Measurements from ENCODE around the gene ITGB3BP. TPM values are rescaled to one million over a fixed set of nuclear protein-coding genes. Genes with fewer than 3 reads are reported as not detected.

The ITGB3BP gene
- polyA plus RNA-seq, 2 of the 4 experiments (the other 2 are of a cell fraction), result 31.6 to 45.8 TPM

GRCh38 chr1:63435161-63435560 is 87.9 kb downstream of the ITGB3BP start (continued):
- TF ChIP-seq, protein P1, sequence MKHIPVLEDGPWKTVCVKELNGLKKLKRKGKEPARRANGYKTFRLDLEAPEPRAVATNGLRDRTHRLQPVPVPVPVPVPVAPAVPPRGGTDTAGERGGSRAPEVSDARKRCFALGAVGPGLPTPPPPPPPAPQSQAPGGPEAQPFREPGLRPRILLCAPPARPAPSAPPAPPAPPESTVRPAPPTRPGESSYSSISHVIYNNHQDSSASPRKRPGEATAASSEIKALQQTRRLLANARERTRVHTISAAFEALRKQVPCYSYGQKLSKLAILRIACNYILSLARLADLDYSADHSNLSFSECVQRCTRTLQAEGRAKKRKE (CRISPR knock-in tag; IDR thresholded peaks at IDR 0.05; ENCODE audit: low read depth), result no peak
- TF ChIP-seq HEYL (CRISPR knock-in tag; IDR thresholded peaks at IDR 0.05) (no peak), KDM1A (IDR thresholded peaks at IDR 0.05; ENCODE audit: low read depth) (no peak)

DNA sequence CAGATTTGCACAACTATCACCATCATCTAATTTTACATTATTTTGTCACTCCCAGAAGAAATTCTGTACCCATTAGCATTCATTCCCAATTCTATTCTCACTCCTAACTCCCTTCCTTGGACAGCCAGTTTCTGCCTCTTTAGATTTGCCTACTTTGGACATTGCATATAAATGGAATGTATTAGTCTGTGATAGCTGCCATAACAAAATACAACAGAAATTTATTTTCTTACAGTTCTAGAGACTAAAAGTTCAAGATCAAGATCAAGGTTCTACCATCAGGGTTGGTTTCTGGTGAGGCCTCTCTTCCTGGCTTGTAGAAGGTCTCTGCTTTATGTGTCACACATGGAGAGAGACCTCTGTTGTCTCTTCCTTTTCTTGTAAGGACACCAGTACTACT is 93.7 kb downstream of the ITGB3BP start:
- no peak overlapping the region for H3K27ac ChIP-seq
- DNase-seq (ENCODE audit: low read depth in 1 of 2, low spot score in 1 of 2) (no peak), ATAC-seq (no peak), FAIRE-seq (no peak)
- H3K9me3 ChIP-seq, result 0 out of 3 replicates have a peak, but pooled peaks cover 9% of the 10 kb centered on the region
- no peak overlapping the region for H3K4me3 ChIP-seq
- POLR2A ChIA-PET, result no interaction called here
- no peaks in the 10 kb centered on the region for H3K4me1 ChIP-seq
- CTCF ChIA-PET, result no interaction called here
- no peak overlapping the region for H3K4me2 ChIP-seq
- no peak for TF ChIP-seq ESRRA (IDR thresholded peaks at IDR 0.05; ENCODE audit: borderline replicate concordance, low read length)
- TF ChIP-seq, protein P2, sequence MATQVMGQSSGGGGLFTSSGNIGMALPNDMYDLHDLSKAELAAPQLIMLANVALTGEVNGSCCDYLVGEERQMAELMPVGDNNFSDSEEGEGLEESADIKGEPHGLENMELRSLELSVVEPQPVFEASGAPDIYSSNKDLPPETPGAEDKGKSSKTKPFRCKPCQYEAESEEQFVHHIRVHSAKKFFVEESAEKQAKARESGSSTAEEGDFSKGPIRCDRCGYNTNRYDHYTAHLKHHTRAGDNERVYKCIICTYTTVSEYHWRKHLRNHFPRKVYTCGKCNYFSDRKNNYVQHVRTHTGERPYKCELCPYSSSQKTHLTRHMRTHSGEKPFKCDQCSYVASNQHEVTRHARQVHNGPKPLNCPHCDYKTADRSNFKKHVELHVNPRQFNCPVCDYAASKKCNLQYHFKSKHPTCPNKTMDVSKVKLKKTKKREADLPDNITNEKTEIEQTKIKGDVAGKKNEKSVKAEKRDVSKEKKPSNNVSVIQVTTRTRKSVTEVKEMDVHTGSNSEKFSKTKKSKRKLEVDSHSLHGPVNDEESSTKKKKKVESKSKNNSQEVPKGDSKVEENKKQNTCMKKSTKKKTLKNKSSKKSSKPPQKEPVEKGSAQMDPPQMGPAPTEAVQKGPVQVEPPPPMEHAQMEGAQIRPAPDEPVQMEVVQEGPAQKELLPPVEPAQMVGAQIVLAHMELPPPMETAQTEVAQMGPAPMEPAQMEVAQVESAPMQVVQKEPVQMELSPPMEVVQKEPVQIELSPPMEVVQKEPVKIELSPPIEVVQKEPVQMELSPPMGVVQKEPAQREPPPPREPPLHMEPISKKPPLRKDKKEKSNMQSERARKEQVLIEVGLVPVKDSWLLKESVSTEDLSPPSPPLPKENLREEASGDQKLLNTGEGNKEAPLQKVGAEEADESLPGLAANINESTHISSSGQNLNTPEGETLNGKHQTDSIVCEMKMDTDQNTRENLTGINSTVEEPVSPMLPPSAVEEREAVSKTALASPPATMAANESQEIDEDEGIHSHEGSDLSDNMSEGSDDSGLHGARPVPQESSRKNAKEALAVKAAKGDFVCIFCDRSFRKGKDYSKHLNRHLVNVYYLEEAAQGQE (IDR thresholded peaks at IDR 0.05), result no peak
- no peak for TF ChIP-seq RFX5 (IDR thresholded peaks at IDR 0.05)
- TF ChIP-seq, protein P3, sequence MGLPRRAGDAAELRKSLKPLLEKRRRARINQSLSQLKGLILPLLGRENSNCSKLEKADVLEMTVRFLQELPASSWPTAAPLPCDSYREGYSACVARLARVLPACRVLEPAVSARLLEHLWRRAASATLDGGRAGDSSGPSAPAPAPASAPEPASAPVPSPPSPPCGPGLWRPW (IDR thresholded peaks at IDR 0.05), result no peak
- no peak for TF ChIP-seq SREBF2 (IDR thresholded peaks at IDR 0.05)
- TF ChIP-seq RNF2 (IDR thresholded peaks at IDR 0.05; ENCODE audit: borderline replicate concordance, low read depth), result no peak
- TF ChIP-seq, protein P4, sequence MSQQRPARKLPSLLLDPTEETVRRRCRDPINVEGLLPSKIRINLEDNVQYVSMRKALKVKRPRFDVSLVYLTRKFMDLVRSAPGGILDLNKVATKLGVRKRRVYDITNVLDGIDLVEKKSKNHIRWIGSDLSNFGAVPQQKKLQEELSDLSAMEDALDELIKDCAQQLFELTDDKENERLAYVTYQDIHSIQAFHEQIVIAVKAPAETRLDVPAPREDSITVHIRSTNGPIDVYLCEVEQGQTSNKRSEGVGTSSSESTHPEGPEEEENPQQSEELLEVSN (IDR thresholded peaks at IDR 0.05; ENCODE audit: borderline replicate concordance, low read depth), result no peak
- no peak for TF ChIP-seq ZNF302 (CRISPR knock-in tag; IDR thresholded peaks at IDR 0.05)
- TF ChIP-seq CBX2 (IDR thresholded peaks at IDR 0.05; ENCODE audit: borderline replicate concordance, low read depth), result no peak
- TF ChIP-seq JUNB (IDR thresholded peaks at IDR 0.05), result no peak
- no peak for TF ChIP-seq RCOR1 (IDR thresholded peaks at IDR 0.05; ENCODE audit: low read depth, low read length)
- no peak for TF ChIP-seq MAZ (IDR thresholded peaks at IDR 0.05; ENCODE audit: borderline replicate concordance, low read depth, low read length)
- TF ChIP-seq KDM5A (IDR thresholded peaks at IDR 0.05), result no peak
- no peak for TF ChIP-seq EP300 (IDR thresholded peaks at IDR 0.05)
- TF ChIP-seq SMC3 (IDR thresholded peaks at IDR 0.05), result no peak
- TF ChIP-seq, protein P5, sequence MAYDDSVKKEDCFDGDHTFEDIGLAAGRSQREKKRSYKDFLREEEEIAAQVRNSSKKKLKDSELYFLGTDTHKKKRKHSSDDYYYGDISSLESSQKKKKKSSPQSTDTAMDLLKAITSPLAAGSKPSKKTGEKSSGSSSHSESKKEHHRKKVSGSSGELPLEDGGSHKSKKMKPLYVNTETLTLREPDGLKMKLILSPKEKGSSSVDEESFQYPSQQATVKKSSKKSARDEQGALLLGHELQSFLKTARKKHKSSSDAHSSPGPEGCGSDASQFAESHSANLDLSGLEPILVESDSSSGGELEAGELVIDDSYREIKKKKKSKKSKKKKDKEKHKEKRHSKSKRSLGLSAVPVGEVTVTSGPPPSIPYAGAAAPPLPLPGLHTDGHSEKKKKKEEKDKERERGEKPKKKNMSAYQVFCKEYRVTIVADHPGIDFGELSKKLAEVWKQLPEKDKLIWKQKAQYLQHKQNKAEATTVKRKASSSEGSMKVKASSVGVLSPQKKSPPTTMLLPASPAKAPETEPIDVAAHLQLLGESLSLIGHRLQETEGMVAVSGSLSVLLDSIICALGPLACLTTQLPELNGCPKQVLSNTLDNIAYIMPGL (CRISPR knock-in tag; IDR thresholded peaks at IDR 0.05; ENCODE audit: borderline replicate concordance), result no peak
- TF ChIP-seq CHD4 (IDR thresholded peaks at IDR 0.05; ENCODE audit: borderline replicate concordance), result no peak
- TF ChIP-seq, protein P1 (CRISPR knock-in tag; IDR thresholded peaks at IDR 0.05; ENCODE audit: low read depth), result no peak
